Stimulated activated memory B cell treated with anti-CD40 and anti-IgM and Interleukin-4, amounts not matched to agents 10 μg/mL and 1 μg/mL and 100 μg/mL, for 72 hours (primary cell): Measurements from ENCODE around the gene PAIP1.
"Not testable (repeated sequence)": the region's sequence is repeated elsewhere in the genome, so short reads cannot be mapped to it uniquely, and the experiment has no call there.

ENCODE experiments used
- ATAC-seq: fragments of 150-1000 bp; cut with Tn5 transposase; 2 replicates; pipeline ENCODE4 v1.10.0; 2021
- H3K27ac Mint-ChIP-seq: one replicate; pipeline ENCODE4 v1.8.0; 2022; ENCODE audit warnings: mild to moderate bottlenecking, mixed read lengths
- H3K27me3 Mint-ChIP-seq: one replicate; pipeline ENCODE4 v1.8.0; 2022; ENCODE audit warnings: mixed read lengths
- H3K36me3 Mint-ChIP-seq: one replicate; pipeline ENCODE4 v1.8.0; 2022; ENCODE audit warnings: mixed read lengths
- H3K4me1 Mint-ChIP-seq: one replicate; pipeline ENCODE4 v1.8.0; 2022; ENCODE audit warnings: mixed read lengths
- H3K4me3 Mint-ChIP-seq: one replicate; pipeline ENCODE4 v1.8.0; 2022; ENCODE audit warnings: mild to moderate bottlenecking, moderate library complexity, mixed read lengths
- H3K9me3 Mint-ChIP-seq: one replicate; pipeline ENCODE4 v1.8.0; 2022; ENCODE audit warnings: mixed read lengths

The PAIP1 gene

GRCh38 chr5:43514471-43514815 is 42.4 kb downstream of the PAIP1 start:
- H3K9me3 Mint-ChIP-seq = no peaks in the 10 kb centered on the region
- no peaks in the 10 kb centered on the region for H3K27me3 Mint-ChIP-seq
- H3K4me3 Mint-ChIP-seq = peak overlapping the region; percentile 89
- peaks cover 5% of the 10 kb centered on the region for H3K36me3 Mint-ChIP-seq
- peaks cover 32% of the 10 kb centered on the region for H3K4me1 Mint-ChIP-seq
- ATAC-seq = peak; percentile 38
- H3K27ac Mint-ChIP-seq = peak overlapping the region; percentile 92

GRCh38 chr5:43514025-43514424 is 42.9 kb downstream of the PAIP1 start:
- H3K27ac Mint-ChIP-seq = peak overlapping the region; percentile 92
- H3K27me3 Mint-ChIP-seq = no peaks in the 10 kb centered on the region
- peaks cover 32% of the 10 kb centered on the region for H3K4me1 Mint-ChIP-seq
- no peak for ATAC-seq
- no peaks in the 10 kb centered on the region for H3K9me3 Mint-ChIP-seq
- H3K36me3 Mint-ChIP-seq = peaks cover 5% of the 10 kb centered on the region
- peak overlapping the region; percentile 89 for H3K4me3 Mint-ChIP-seq

GRCh38 chr5:43511062-43511461 is 45.8 kb downstream of the PAIP1 start:
- H3K4me3 Mint-ChIP-seq, H3K27me3 Mint-ChIP-seq, H3K27ac Mint-ChIP-seq, ATAC-seq, H3K9me3 Mint-ChIP-seq, H3K36me3 Mint-ChIP-seq: not testable (repeated sequence)
- H3K4me1 Mint-ChIP-seq = peaks cover 27% of the 10 kb centered on the region

GRCh38 chr5:43498581-43498980 is 58.3 kb downstream of the PAIP1 start:
- H3K27me3 Mint-ChIP-seq = no peaks in the 10 kb centered on the region
- H3K4me3 Mint-ChIP-seq = no peak overlapping the region
- no peaks in the 10 kb centered on the region for H3K36me3 Mint-ChIP-seq
- H3K9me3 Mint-ChIP-seq = no peaks in the 10 kb centered on the region
- no peak overlapping the region for H3K27ac Mint-ChIP-seq
- H3K4me1 Mint-ChIP-seq = no peaks in the 10 kb centered on the region
- ATAC-seq = no peak

- H3K4me3 Mint-ChIP-seq = no peak overlapping the region
- no peak for ATAC-seq
- no peak overlapping the region for H3K27ac Mint-ChIP-seq
- H3K36me3 Mint-ChIP-seq = no peaks in the 10 kb centered on the region
- no peaks in the 10 kb centered on the region for H3K4me1 Mint-ChIP-seq
- no peaks in the 10 kb centered on the region for H3K9me3 Mint-ChIP-seq
- no peaks in the 10 kb centered on the region for H3K27me3 Mint-ChIP-seq
Measured at GRCh38 chr5:43497311-43498104, 59.4 kb downstream of the PAIP1 start.

- Mint-ChIP-seq H3K9me3 (no peaks in the 10 kb centered on the region), H3K4me3 (no peak overlapping the region), H3K4me1 (no peaks in the 10 kb centered on the region), H3K27me3 (no peaks in the 10 kb centered on the region), H3K27ac (no peak overlapping the region), H3K36me3 (peaks cover 5% of the 10 kb centered on the region)
- no peak for ATAC-seq
Measured at GRCh38 chr5:43491326-43491725, 65.6 kb downstream of the PAIP1 start.

- Mint-ChIP-seq H3K27me3 (no peaks in the 10 kb centered on the region), H3K36me3 (peaks cover 5% of the 10 kb centered on the region), H3K4me1 (peaks cover 28% of the 10 kb centered on the region), H3K27ac (peak overlapping the region; percentile 98), H3K9me3 (no peaks in the 10 kb centered on the region), H3K4me3 (no peak overlapping the region)
- ATAC-seq = no peak
Measured at GRCh38 chr5:43486353-43486752, 70.5 kb downstream of the PAIP1 start.

GRCh38 chr5:43485406-43485805 is 71.5 kb downstream of the PAIP1 start:
- Mint-ChIP-seq H3K4me1 (peaks cover 31% of the 10 kb centered on the region), H3K9me3 (no peaks in the 10 kb centered on the region), H3K4me3 (no peak overlapping the region), H3K36me3 (peaks cover 5% of the 10 kb centered on the region), H3K27ac (peak overlapping the region; percentile 98), H3K27me3 (no peaks in the 10 kb centered on the region)
- no peak for ATAC-seq

GRCh38 chr5:43484106-43484849 is 72.6 kb downstream of the PAIP1 start:
- Mint-ChIP-seq H3K27me3 (no peaks in the 10 kb centered on the region), H3K4me1 (peaks cover 31% of the 10 kb centered on the region), H3K4me3 (peak overlapping the region; percentile 90), H3K36me3 (peaks cover 5% of the 10 kb centered on the region), H3K27ac (peak overlapping the region; percentile 98), H3K9me3 (no peaks in the 10 kb centered on the region)
- peak; percentile 88 for ATAC-seq

GRCh38 chr5:43483298-43484105 is 73.4 kb downstream of the PAIP1 start, which contains the start of gene TMEM267:
Gene TMEM267 (minus strand): TSS chr5:43483865. CDS start chr5:43453969, 29,896 bp downstream.
- peak; percentile 96 for ATAC-seq
- Mint-ChIP-seq H3K27me3 (no peaks in the 10 kb centered on the region), H3K4me1 (peaks cover 31% of the 10 kb centered on the region), H3K4me3 (peak within 1 kb of the TSS; percentile 90), H3K36me3 (peaks cover 5% of the 10 kb centered on the region), H3K9me3 (no peaks in the 10 kb centered on the region), H3K27ac (peak within 1 kb of the TSS; percentile 98)

GRCh38 chr5:43482490-43483297 is 74.2 kb downstream of the PAIP1 start:
- H3K27me3 Mint-ChIP-seq = no peaks in the 10 kb centered on the region
- H3K4me3 Mint-ChIP-seq = peak overlapping the region; percentile 90
- peaks cover 7% of the 10 kb centered on the region for H3K36me3 Mint-ChIP-seq
- peak overlapping the region; percentile 98 for H3K27ac Mint-ChIP-seq
- ATAC-seq = no peak
- H3K4me1 Mint-ChIP-seq = peaks cover 31% of the 10 kb centered on the region
- no peaks in the 10 kb centered on the region for H3K9me3 Mint-ChIP-seq
